NCI-H1694 treated with DMSO at 0.1 percent for 48 hours (cell line): Measurements from ENCODE around the gene LRP5.
"Not testable (repeated sequence)": the region's sequence is repeated elsewhere in the genome, so short reads cannot be mapped to it uniquely, and the experiment has no call there.

Experiments used
- DNase-seq: peaks from one replicate; lab custom pipeline; 2025; lab: John Stamatoyannopoulos, UW

LRP5 gene

GRCh38 chr11:68442433-68442832, 130.0 kb downstream of the LRP5 start:
- DNase-seq: peak; percentile 38

GRCh38 chr11:68444566-68444965, 132.2 kb downstream of the LRP5 start:
- no peak for DNase-seq

DNA sequence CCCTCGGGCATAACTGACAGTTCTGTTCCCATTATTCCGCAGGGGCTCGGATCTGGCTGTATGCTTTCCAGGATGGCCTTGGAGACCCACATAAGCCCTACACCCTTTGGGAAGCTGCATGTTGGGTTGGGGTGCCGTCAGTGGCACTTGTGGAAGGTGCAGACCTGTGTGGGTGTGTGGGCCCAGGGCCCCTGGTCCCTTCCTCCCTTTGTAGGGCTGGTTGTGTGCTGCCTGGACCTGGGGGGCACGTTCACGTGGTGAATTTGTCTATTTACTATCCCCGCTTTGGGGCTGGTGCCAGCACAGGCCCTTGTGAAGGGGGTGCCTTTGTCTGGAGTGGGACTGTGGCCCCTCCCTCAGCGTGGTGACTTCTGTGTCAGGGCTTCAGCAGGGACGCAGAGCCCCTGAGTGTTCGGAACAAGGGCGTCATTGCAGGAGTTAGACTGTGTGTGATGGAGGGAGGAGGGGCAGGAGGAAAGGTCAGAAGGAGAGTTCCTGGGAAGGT, 133.2 kb downstream of the LRP5 start:
- no peak for DNase-seq

- DNase-seq: no peak
Observed at GRCh38 chr11:68446046-68446725, 133.8 kb downstream of the LRP5 start.

GRCh38 chr11:68447015-68447801, 134.8 kb downstream of the LRP5 start:
- DNase-seq: peak; percentile 22

DNA sequence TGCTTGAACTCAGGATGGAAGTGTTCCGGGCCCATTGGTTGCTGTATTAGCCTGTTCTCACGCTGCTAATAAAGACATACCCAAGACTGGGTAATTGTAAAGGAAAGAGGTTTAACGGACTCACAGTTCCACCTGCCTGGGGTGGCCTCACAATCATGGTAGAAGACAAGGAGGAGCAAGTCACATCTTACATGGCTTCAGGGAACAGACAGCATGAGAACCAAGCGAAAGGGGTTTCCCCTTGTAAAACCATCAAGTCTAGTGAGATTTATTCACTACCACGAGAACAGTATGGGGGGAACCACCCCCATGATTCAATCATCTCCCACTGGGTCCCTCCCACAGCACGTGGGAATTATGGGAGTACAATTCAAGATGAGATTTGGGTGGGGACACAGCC, 135.5 kb downstream of the LRP5 start:
- DNase-seq: not testable (repeated sequence)

GRCh38 chr11:68448604-68449011, 136.2 kb downstream of the LRP5 start:
- no peak for DNase-seq

GRCh38 chr11:68449951-68450350, 137.6 kb downstream of the LRP5 start:
- no peak for DNase-seq

DNA sequence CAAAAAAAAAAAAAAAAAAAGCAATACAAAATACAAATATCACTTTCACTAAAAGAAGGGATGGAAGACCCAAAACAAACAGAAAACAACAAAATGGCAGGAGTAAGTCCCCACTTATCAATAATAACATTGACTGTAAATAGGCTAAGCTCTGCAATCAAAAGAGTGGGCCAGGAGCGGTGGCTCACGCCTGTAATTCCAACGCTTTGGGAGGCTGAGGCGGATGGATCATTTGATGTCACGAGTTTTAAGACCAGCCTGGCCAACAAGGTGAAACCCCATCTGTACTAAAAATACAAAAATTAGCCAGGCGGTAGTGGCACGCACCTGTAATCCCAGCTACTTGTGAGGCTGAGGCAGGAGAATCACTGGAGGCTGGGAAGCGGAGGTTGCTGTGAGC, 138.3 kb downstream of the LRP5 start:
- DNase-seq: no peak

DNA sequence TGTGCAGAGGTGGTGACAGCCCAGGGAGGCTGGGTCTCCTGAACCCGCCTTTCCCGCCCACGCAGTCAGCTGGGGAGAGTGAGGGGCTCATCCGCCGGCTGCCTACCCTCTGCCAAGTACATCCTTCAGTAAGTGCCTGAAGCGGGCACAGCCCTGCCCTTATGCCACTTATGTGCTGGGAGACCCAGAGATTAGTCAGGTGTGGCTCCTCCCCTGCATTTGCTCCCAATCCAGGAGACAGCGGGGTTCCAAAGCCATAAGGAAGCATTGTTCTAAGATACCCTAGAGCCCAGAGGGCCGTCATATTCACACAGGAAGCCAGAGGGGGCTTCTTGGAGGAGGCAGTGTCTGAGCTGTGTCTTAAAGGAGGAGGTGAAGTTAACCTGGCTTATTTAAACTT, 142.4 kb downstream of the LRP5 start:
- DNase-seq: no peak

- DNase-seq: no peak
Observed at GRCh38 chr11:68455485-68455884, 143.1 kb downstream of the LRP5 start.

DNA sequence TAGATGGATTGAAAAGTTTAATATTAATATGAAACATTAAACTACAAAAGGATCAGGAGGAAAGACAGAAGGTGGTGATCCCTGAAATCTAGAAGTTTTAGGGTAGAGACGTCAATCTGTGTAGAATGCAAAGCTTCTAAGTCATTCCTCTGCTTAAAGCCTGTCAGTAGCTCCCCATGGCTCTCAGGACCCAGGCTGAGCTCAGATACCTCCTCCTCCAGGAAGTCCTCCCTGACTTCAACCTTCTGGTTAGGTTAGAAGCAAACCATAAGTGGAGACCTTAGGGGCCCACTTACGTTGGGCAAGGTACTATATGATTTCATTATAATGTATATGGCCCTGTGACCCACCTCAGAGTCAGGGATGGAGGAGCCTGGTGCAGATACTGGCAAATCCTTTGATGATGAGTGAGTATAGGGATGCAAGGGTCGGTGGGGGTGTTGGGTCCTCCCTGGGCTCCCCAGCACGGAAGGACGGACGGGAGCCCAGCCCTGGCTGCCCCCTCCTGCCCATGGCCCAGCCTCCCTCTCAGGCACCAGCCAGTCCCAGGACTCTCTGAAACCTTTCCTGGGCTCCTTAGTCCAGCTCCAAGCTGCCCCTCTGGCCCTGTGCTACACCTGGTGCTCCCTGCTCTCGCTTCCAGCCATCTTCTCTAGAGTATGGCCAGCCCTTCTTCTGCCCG, 145.0 kb downstream of the LRP5 start:
- DNase-seq: no peak

GRCh38 chr11:68457898-68458249, 145.5 kb downstream of the LRP5 start:
- no peak for DNase-seq

- DNase-seq: not testable (repeated sequence)
Observed at GRCh38 chr11:68458340-68458739, 145.9 kb downstream of the LRP5 start.

GRCh38 chr11:68459886-68460740, 147.7 kb downstream of the LRP5 start:
- DNase-seq: peak; percentile 97

DNA sequence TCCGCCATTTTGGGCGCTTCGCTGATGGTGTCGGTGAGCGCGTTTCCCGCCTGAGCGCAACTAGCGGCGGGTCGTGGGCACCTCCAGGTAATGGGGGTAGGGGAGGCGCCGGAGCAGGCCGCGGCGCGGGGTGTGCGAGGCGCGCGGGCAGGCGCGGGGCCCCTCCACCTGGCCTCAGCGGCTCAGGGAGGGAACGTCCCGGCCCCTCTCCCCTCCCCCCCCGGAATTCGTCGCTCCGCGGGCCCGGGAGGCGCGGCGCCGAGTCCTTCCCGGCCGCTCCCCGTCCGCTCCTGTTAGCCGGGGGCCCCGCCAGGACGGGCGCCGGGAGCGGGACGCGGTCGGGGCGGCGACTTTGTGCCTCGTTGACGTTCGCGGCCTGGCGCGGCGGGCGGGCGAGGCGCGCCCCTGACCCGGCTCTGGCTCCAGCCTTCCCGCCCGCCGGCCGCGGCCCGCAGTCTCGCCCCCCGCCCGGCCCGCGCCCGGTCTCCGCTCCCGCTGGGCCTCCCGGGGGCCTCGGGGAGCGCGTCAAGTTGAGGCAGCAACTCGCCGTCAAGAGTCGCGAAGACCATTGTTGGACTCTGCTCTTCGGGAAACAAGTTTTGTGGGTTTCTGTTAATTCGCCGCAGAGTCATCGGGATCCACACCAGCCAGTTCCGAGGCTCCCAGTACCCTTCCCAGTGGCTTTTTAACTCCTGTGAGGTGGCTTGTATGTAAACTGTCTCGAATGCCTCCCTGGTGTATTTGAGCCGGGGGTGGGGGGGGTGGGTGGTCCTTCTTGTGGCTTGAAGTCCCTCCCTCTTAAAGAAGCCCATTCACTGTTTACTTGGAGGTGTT, 148.6 kb downstream of the LRP5 start, which contains the start of gene PPP6R3:
Gene PPP6R3 (plus strand): TSS at position 12 of the 834 bp plus-strand sequence. CDS start 76,913 bp downstream, outside the sequence.
- no peak for DNase-seq

DNA sequence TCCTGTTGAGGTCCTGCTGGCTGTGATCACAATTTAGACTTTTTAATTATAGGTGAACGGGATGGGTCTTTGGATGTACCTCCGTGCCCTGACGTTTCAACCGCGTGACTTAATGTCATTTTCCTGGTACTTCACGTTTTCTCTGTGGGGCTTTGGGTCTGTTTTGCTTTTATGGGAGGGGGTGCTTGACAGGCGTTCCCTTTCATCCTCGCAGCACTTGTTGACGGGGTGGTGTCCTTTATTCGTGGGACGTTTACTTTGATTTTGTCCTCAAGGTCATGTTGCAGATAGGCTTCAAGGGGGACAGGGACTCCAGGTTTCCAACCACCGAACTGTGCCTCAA, 149.2 kb downstream of the LRP5 start:
- DNase-seq: no peak

- DNase-seq: no peak
Observed at GRCh38 chr11:68463714-68464113, 151.3 kb downstream of the LRP5 start.

DNA sequence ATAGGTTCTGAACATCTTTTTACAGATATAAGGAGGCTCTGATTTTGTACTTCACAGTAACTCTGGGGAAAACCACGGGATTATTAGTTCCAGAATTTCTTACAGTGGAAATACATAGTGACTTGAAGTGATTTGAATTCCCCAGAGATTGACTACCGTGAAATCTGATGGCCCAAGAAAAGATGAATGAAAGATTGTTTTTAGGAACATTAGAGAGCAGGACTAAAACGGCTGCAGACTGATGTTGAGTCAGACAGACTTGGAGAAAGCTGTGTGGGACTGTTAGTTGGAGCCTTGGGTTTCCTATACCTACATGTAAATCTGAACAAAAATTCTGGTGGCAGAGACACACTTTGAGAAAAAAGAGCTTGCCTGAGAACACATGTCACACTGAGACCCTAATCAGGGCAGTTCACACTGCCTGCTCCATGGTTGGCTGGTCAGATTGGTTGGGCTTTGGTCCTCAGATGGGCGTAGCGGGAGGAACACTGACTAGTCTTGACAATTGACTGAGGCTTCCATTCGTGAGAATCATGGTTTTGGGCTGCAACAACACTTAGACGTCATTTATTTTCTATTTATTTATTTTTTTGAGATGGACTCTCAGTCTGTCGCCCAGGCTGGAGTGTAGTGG, 154.9 kb downstream of the LRP5 start:
- no peak for DNase-seq

- DNase-seq: no peak
Observed at GRCh38 chr11:68468217-68468828, 155.9 kb downstream of the LRP5 start.
